Measurements from ENCODE around the gene PSG5. TPM values are rescaled to one million over a fixed set of nuclear protein-coding genes. Genes with fewer than 3 reads are reported as not detected.

PSG5 gene
- total and polyA plus RNA-seq, 9 donors: 0.22 to 0.80 (median 0.41) TPM

Other genes with a start within 250 kb of the PSG5 start
- gene PSG7, start 249.3 kb downstream of the PSG5 start, total RNA-seq: not detected
- gene PSG7, start 249.3 kb downstream of the PSG5 start, polyA plus RNA-seq (ENCODE audit: insufficient read depth in 1 of 8, insufficient read length in 8 of 8, low replicate concordance in 1 of 8): under 1 TPM in 4 of 8 donors, not detected in 4; 0.09 to 0.85 (median 0.11) TPM
- gene PSG11, start 160.1 kb downstream of the PSG5 start, total RNA-seq: 0.75 TPM
- under 1 TPM; 0.25 to 0.95 (median 0.57) TPM for gene PSG11, start 160.1 kb downstream of the PSG5 start, polyA plus RNA-seq (ENCODE audit: insufficient read depth in 1 of 8, insufficient read length in 8 of 8, low replicate concordance in 1 of 8)
- 0.62 TPM for gene PSG2, start 103.8 kb downstream of the PSG5 start, total RNA-seq
- gene PSG2, start 103.8 kb downstream of the PSG5 start, polyA plus RNA-seq (ENCODE audit: insufficient read depth in 1 of 8, insufficient read length in 8 of 8, low replicate concordance in 1 of 8): 1 to 10 TPM in 1 of 8 donors, under 1 TPM in 7; 0.15 to 1.4 (median 0.34) TPM
- gene PSG4, start 19.1 kb upstream of the PSG5 start, total RNA-seq: 1.3 TPM
- gene PSG4, start 19.1 kb upstream of the PSG5 start, polyA plus RNA-seq (ENCODE audit: insufficient read depth in 1 of 8, insufficient read length in 8 of 8, low replicate concordance in 1 of 8): 1 to 10 TPM in 4 of 8 donors, under 1 TPM in 4; 0.16 to 2.5 (median 1.0) TPM
- gene PSG9, start 83.0 kb upstream of the PSG5 start, total RNA-seq: 0.62 TPM
- under 1 TPM in 6 of 8 donors, not detected in 2; 0.15 to 0.76 (median 0.25) TPM for gene PSG9, start 83.0 kb upstream of the PSG5 start, polyA plus RNA-seq (ENCODE audit: insufficient read depth in 1 of 8, insufficient read length in 8 of 8, low replicate concordance in 1 of 8)
- 0.09 TPM for gene CD177, start 167.2 kb upstream of the PSG5 start, total RNA-seq
- gene CD177, start 167.2 kb upstream of the PSG5 start, polyA plus RNA-seq (ENCODE audit: insufficient read depth in 1 of 8, insufficient read length in 8 of 8, low replicate concordance in 1 of 8): under 1 TPM; 0.11 to 0.43 (median 0.32) TPM
- not detected for gene TEX101, start 228.4 kb upstream of the PSG5 start, total RNA-seq
- gene TEX101, start 228.4 kb upstream of the PSG5 start, polyA plus RNA-seq (ENCODE audit: insufficient read depth in 1 of 8, insufficient read length in 8 of 8, low replicate concordance in 1 of 8): under 1 TPM in 1 of 8 donors, not detected in 7; 0.17 TPM